Measurements from ENCODE around the gene SFMBT2. TPM values are rescaled to one million over a fixed set of nuclear protein-coding genes. Genes with fewer than 3 reads are reported as not detected.

SFMBT2 gene
- total and polyA plus RNA-seq, 4 donors, result 2.9 to 11.0 (median 6.5) TPM

DNA sequence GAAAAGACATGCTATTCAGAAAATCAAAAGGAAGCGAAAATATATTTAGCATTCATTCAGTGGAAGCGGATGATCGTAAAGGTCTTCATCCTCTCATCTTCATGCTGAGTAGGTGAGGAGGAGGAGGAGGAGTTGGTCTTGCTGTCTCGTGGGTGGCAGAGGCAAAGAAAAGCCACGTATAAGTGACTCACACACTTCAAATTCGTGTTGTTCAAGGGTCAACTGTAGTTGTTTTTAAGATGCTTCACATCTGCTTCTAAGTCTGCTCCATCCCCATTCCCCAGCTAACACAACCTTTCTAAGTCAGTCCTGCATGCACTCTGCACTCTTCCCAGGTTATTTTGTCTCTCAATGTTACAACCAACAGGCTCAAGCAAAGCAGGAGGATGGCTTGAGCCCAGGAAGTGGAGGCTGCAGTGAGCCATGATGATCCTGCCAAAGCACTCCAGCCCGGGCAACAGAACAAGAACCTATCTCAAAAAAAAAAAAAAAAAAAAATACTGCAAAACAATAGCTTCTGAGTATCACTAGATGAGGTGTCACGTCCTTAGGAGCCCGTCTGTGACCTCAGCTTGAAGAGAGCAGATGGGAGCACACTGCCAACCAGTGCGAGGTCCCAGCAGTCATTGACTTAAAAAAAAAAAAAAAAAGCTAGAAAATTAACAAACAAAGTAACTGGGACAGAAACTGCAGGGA is 70.5 kb downstream of the SFMBT2 start:
- Histone ChIP-seq H3K36me3 (ENCODE audit: control insufficient read depth in 4 of 4, insufficient read depth in 4 of 4, low read length in 4 of 4) (no peaks in the 10 kb centered on the region), H3K27ac (ENCODE audit: low read depth in 1 of 2, low read length in 1 of 2) (peak overlapping the region in 1 of 2 donors; percentile 74), H3K27me3 (ENCODE audit: control insufficient read depth in 3 of 3, insufficient read depth in 3 of 3, low read length in 2 of 3) (no peaks in the 10 kb centered on the region), H3K4me1 (ENCODE audit: control insufficient read depth in 5 of 5, insufficient read depth in 5 of 5, low read length in 5 of 5) (peaks cover 0 to 15% (median 3%) of the 10 kb centered on the region in 5 donors), H3K4me3 (no peak overlapping the region), H3K9me3 (ENCODE audit: control insufficient read depth in 4 of 4, insufficient read depth in 3 of 4, low read length in 3 of 4) (peaks cover 0 to 5% (median 2%) of the 10 kb centered on the region in 4 donors), H3K9ac (ENCODE audit: insufficient read depth in 1 of 2, low read length in 2 of 2) (no peak overlapping the region)
- TF ChIP-seq, protein P1, sequence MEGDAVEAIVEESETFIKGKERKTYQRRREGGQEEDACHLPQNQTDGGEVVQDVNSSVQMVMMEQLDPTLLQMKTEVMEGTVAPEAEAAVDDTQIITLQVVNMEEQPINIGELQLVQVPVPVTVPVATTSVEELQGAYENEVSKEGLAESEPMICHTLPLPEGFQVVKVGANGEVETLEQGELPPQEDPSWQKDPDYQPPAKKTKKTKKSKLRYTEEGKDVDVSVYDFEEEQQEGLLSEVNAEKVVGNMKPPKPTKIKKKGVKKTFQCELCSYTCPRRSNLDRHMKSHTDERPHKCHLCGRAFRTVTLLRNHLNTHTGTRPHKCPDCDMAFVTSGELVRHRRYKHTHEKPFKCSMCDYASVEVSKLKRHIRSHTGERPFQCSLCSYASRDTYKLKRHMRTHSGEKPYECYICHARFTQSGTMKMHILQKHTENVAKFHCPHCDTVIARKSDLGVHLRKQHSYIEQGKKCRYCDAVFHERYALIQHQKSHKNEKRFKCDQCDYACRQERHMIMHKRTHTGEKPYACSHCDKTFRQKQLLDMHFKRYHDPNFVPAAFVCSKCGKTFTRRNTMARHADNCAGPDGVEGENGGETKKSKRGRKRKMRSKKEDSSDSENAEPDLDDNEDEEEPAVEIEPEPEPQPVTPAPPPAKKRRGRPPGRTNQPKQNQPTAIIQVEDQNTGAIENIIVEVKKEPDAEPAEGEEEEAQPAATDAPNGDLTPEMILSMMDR (IDR thresholded peaks at IDR 0.05; ENCODE audit: control extremely low read depth, extremely low read depth), result no peak
- no peak for ATAC-seq (ENCODE audit: insufficient read depth, low FRiP score)
- 79 to 86% methylated on average over 10 of the region's 10 CpGs for WGBS, 2 donors
- DNase-seq, result peak in 2 of 3 donors; percentile 21 to 23

DNA sequence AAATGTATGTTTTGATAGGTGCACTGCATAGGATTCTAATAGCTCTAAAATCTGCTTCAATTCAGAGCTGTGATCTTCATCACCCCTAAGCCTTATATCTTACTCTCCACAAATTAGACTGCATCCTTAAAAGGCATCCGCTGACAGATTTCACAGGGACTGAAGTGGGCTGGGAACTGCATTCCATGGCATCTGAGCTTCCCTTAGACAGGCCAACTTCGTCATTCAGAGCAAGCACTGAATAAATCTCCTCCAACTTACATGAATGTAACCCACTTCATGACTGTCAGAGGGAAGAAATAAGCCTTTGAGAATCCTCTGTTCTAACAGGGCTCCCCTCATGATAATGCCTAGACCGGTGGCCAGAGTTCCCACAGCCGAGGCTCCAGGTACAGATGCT is 71.3 kb downstream of the SFMBT2 start:
- ATAC-seq (ENCODE audit: insufficient read depth, low FRiP score) (no peak), DNase-seq (no peak)
- WGBS, 2 donors, result 82 to 91% methylated on average over 4 of the region's 4 CpGs
- peaks cover 2 to 11% (median 3%) of the 10 kb centered on the region in 5 donors for H3K4me1 ChIP-seq (ENCODE audit: control insufficient read depth in 5 of 5, insufficient read depth in 5 of 5, low read length in 5 of 5)
- no peaks in the 10 kb centered on the region for H3K36me3 ChIP-seq (ENCODE audit: control insufficient read depth in 4 of 4, insufficient read depth in 4 of 4, low read length in 4 of 4)
- no peak overlapping the region for H3K27ac ChIP-seq (ENCODE audit: low read depth in 1 of 2, low read length in 1 of 2)
- TF ChIP-seq, protein P1 (IDR thresholded peaks at IDR 0.05; ENCODE audit: control extremely low read depth, extremely low read depth), result no peak
- no peak overlapping the region for H3K4me3 ChIP-seq
- peaks cover 0 to 5% (median 2%) of the 10 kb centered on the region in 4 donors for H3K9me3 ChIP-seq (ENCODE audit: control insufficient read depth in 4 of 4, insufficient read depth in 3 of 4, low read length in 3 of 4)
- no peak overlapping the region for H3K9ac ChIP-seq (ENCODE audit: insufficient read depth in 1 of 2, low read length in 2 of 2)
- H3K27me3 ChIP-seq (ENCODE audit: control insufficient read depth in 3 of 3, insufficient read depth in 3 of 3, low read length in 2 of 3), result no peaks in the 10 kb centered on the region

DNA sequence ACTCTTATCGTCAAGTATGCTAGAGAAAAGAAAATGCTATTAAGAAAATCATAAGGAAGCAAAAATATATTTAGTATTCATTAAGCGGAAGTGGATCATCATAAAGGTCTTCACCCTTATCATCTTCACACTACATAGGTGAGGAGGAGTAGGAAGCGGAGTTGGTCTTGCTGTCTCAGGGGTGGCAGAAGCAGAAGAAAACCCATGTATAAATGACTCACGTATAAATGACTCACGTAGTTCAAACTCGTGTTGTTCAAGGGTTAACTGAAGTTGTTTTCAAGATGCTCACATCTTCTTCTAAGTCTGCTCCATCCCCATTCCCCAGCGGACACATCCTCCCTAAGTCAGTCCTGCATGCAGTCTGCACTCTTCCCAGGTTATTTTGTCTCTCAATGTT is 72.4 kb downstream of the SFMBT2 start:
- H3K27me3 ChIP-seq (ENCODE audit: control insufficient read depth in 3 of 3, insufficient read depth in 3 of 3, low read length in 2 of 3), result no peaks in the 10 kb centered on the region
- WGBS, 2 donors, result 95 to 96% methylated on average over 7 of the region's 7 CpGs
- no peak overlapping the region for H3K27ac ChIP-seq (ENCODE audit: low read depth in 1 of 2, low read length in 1 of 2)
- H3K9me3 ChIP-seq (ENCODE audit: control insufficient read depth in 4 of 4, insufficient read depth in 3 of 4, low read length in 3 of 4), result peaks cover 0 to 5% (median 2%) of the 10 kb centered on the region in 4 donors
- peaks cover 3 to 11% (median 8%) of the 10 kb centered on the region in 5 donors for H3K4me1 ChIP-seq (ENCODE audit: control insufficient read depth in 5 of 5, insufficient read depth in 5 of 5, low read length in 5 of 5)
- no peak overlapping the region for H3K9ac ChIP-seq (ENCODE audit: insufficient read depth in 1 of 2, low read length in 2 of 2)
- no peaks in the 10 kb centered on the region for H3K36me3 ChIP-seq (ENCODE audit: control insufficient read depth in 4 of 4, insufficient read depth in 4 of 4, low read length in 4 of 4)
- TF ChIP-seq, protein P1 (IDR thresholded peaks at IDR 0.05; ENCODE audit: control extremely low read depth, extremely low read depth), result no peak
- ATAC-seq (ENCODE audit: insufficient read depth, low FRiP score), result no peak
- no peak overlapping the region for H3K4me3 ChIP-seq
- DNase-seq, result no peak

Measured in lung (tissue), 12 donors.